ENCODE measurements around the gene RYR2. TPM values are rescaled to one million over a fixed set of nuclear protein-coding genes. Genes with fewer than 3 reads are reported as not detected.
A peak's percentile ranks its signal among the peaks of the same experiment; 100 is the strongest.

The RYR2 gene
- total and polyA plus RNA-seq, 8 donors, result 1.6 to 6.9 (median 4.4) TPM

DNA sequence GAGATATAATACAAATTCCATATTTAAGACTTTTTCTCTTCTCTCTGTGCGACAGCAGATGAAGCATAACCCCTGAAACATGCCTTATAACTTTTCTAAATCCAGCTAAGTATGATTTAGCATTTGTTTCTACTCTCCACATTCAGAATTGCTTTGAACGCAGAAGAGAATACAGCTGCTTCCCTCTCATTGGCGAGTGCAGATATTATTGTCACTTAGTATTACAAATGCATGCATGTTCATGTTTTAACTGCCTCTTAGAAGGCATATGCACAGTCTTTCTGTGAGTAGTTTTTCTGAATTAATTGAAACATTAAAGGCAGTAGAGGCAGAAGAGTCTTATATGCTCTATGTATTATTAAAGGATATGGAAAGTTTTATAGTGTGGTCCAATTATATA lies 631.6 kb downstream of the RYR2 start:
- Histone ChIP-seq H3K4me3 (no peak overlapping the region), H3K27me3 (no peaks in the 10 kb centered on the region), H3K36me3 (no peaks in the 10 kb centered on the region), H3K9me3 (no peaks in the 10 kb centered on the region), H3K27ac (no peak overlapping the region), H3K4me1 (no peaks in the 10 kb centered on the region)
- no peak for TF ChIP-seq CTCF (IDR thresholded peaks at IDR 0.05)
- intact Hi-C loops (cut with DNase I), result no loop called here
- WGBS, 2 donors, result 82 to 85% methylated on average over 3 of the region's 3 CpGs
- no peak for ATAC-seq
- FAIRE-seq, result no peak
- no peak for DNase-seq

GRCh38 chr1:237677979-237678378 lies 636.0 kb downstream of the RYR2 start:
- intact Hi-C loops (cut with DNase I), result no loop called here
- H3K27me3 ChIP-seq, result no peaks in the 10 kb centered on the region
- no peak for TF ChIP-seq CTCF (IDR thresholded peaks at IDR 0.05)
- ATAC-seq (peak in 2 of 4 donors; percentile 50 to 59), DNase-seq (no peak), FAIRE-seq (peak; percentile 34)
- no peaks in the 10 kb centered on the region for H3K4me1 ChIP-seq
- H3K4me3 ChIP-seq, result no peak overlapping the region
- H3K36me3 ChIP-seq, result no peaks in the 10 kb centered on the region
- H3K27ac ChIP-seq, result no peak overlapping the region
- WGBS, 2 donors, result 29 to 42% methylated on average over 3 of the region's 3 CpGs
- no peaks in the 10 kb centered on the region for H3K9me3 ChIP-seq

GRCh38 chr1:237679687-237680086 lies 637.7 kb downstream of the RYR2 start:
- no peak overlapping the region for H3K4me3 ChIP-seq
- no peak for DNase-seq
- no peak for FAIRE-seq
- no peak for TF ChIP-seq CTCF (IDR thresholded peaks at IDR 0.05)
- intact Hi-C loops (cut with DNase I), result no loop called here
- H3K9me3 ChIP-seq, result no peaks in the 10 kb centered on the region
- no peak for ATAC-seq
- no peak overlapping the region for H3K27ac ChIP-seq
- no peaks in the 10 kb centered on the region for H3K27me3 ChIP-seq
- no peaks in the 10 kb centered on the region for H3K4me1 ChIP-seq
- WGBS, 2 donors, result 87 to 88% methylated on average over 6 of the region's 6 CpGs
- no peaks in the 10 kb centered on the region for H3K36me3 ChIP-seq

DNA sequence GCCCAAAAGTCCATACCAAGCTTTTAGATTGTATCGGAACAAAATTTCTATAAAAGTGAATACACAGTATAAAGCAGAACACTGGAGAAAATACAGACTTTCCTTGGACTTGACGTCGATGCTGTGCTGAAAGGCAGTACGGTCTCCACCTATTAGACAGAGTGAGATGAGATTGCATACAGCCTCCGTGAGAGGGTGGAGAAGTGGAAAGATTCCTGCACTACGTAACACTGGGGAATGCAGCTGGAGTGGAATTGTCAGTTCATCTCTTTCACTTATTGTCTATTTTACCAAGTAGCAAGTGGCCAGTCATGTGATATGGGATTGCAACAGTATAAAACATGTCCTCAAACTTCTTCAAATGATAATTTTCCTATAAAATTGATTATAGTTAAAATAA lies 639.2 kb downstream of the RYR2 start:
- H3K36me3 ChIP-seq, result no peaks in the 10 kb centered on the region
- DNase-seq (no peak), FAIRE-seq (no peak), ATAC-seq (no peak)
- intact Hi-C loops (cut with DNase I), result no loop called here
- TF ChIP-seq CTCF (IDR thresholded peaks at IDR 0.05), result no peak
- H3K27me3 ChIP-seq, result no peaks in the 10 kb centered on the region
- 87 to 89% methylated on average over 6 of the region's 6 CpGs for WGBS, 2 donors
- H3K9me3 ChIP-seq, result no peaks in the 10 kb centered on the region
- H3K4me1 ChIP-seq, result no peaks in the 10 kb centered on the region
- no peak overlapping the region for H3K4me3 ChIP-seq
- no peak overlapping the region for H3K27ac ChIP-seq

- H3K27me3 ChIP-seq, result no peaks in the 10 kb centered on the region
- ATAC-seq (no peak), FAIRE-seq (no peak), DNase-seq (no peak)
- no peaks in the 10 kb centered on the region for H3K36me3 ChIP-seq
- intact Hi-C loops (cut with DNase I), result no loop called here
- no peaks in the 10 kb centered on the region for H3K9me3 ChIP-seq
- no peak for TF ChIP-seq CTCF (IDR thresholded peaks at IDR 0.05)
- WGBS, 2 donors, result 90 to 96% methylated on average over 6 of the region's 6 CpGs
- H3K4me1 ChIP-seq, result no peaks in the 10 kb centered on the region
- H3K27ac ChIP-seq, result no peak overlapping the region
- H3K4me3 ChIP-seq, result no peak overlapping the region
These were observed 642.3 kb downstream of the RYR2 start for GRCh38 chr1:237684236-237684635.

All from pancreas (tissue), 10 donors.